ENCODE measurements around the gene EFCC1. TPM values are rescaled to one million over a fixed set of nuclear protein-coding genes. Genes with fewer than 3 reads are reported as not detected.
A peak's percentile ranks its signal among the peaks of the same experiment; 100 is the strongest.

EFCC1 gene
- total RNA-seq, 1 experiment from 2014 or later, result not detected

GRCh38 chr3:128992926-128993460, 8.1 kb upstream of the EFCC1 start:
- ChIA-PET POLR2A (ENCODE audit: low non-redundant PET) (no interaction called here), CTCF (interaction anchor here (1.8 kb wide), 1 partner anchor 23 kb away, joined by 11 read pairs; no protein-coding TSS in a partner anchor)
- no peak for DNase-seq (ENCODE audit: low spot score)
- Histone ChIP-seq H3K4me3 (ENCODE audit: low read depth, low read length, poor library complexity, severe bottlenecking) (no peak overlapping the region), H3K27me3 (replicated peaks; ENCODE audit: insufficient read depth, low read depth, low read length, poor library complexity) (no peaks in the 10 kb centered on the region), H3K27ac (ENCODE audit: low read depth, low read length, poor library complexity, severe bottlenecking) (no peak overlapping the region), H3K36me3 (ENCODE audit: insufficient read depth, low read length, poor library complexity, severe bottlenecking) (no peaks in the 10 kb centered on the region), H3K9me3 (ENCODE audit: low read depth, low read length, poor library complexity, severe bottlenecking) (no peaks in the 10 kb centered on the region), H3K4me1 (ENCODE audit: insufficient read depth, low read length, poor library complexity, severe bottlenecking) (no peaks in the 10 kb centered on the region)
- BruUV-seq (replicated peaks), result no TSS peak
- TF ChIP-seq EZH2 (IDR thresholded peaks at IDR 0.05; ENCODE audit: borderline replicate concordance, low read depth, low read length, poor library complexity, severe bottlenecking) (no peak), CTCF (conservative IDR thresholded peaks at IDR 0.05; ENCODE audit: low read depth, low read length) (no peak)
- intact Hi-C loops (cut with micrococcal nuclease; ENCODE audit: unreplicated experiment), result no loop called here

GRCh38 chr3:128993461-128994172, 7.5 kb upstream of the EFCC1 start, which contains the start of gene CFAP92:
Gene CFAP92, minus strand, starts transcription at chr3:128994076. Its CDS starts 772 bp downstream, at chr3:128993304.
- CTCF ChIA-PET, result interaction anchor here (1.1 to 1.8 kb wide), 2 partner anchors 24 to 60 kb away, joined by 3 to 11 read pairs; no protein-coding TSS in a partner anchor
- no peaks in the 10 kb centered on the region for H3K36me3 ChIP-seq (ENCODE audit: insufficient read depth, low read length, poor library complexity, severe bottlenecking)

GRCh38 chr3:128994173-128994512, 7.0 kb upstream of the EFCC1 start:
- ChIA-PET CTCF (interaction anchor here (1.1 to 1.8 kb wide), 2 partner anchors 24 to 59 kb away, joined by 3 to 11 read pairs; no protein-coding TSS in a partner anchor), POLR2A (ENCODE audit: low non-redundant PET) (no interaction called here)
- Histone ChIP-seq H3K4me1 (ENCODE audit: insufficient read depth, low read length, poor library complexity, severe bottlenecking) (peaks cover 11% of the 10 kb centered on the region), H3K36me3 (ENCODE audit: insufficient read depth, low read length, poor library complexity, severe bottlenecking) (no peaks in the 10 kb centered on the region), H3K9me3 (ENCODE audit: low read depth, low read length, poor library complexity, severe bottlenecking) (no peaks in the 10 kb centered on the region), H3K27me3 (replicated peaks; ENCODE audit: insufficient read depth, low read depth, low read length, poor library complexity) (no peaks in the 10 kb centered on the region), H3K4me3 (ENCODE audit: low read depth, low read length, poor library complexity, severe bottlenecking) (peak overlapping the region; percentile 50), H3K27ac (ENCODE audit: low read depth, low read length, poor library complexity, severe bottlenecking) (no peak overlapping the region)
- BruUV-seq (replicated peaks), result no TSS peak
- intact Hi-C loops (cut with micrococcal nuclease; ENCODE audit: unreplicated experiment), result no loop called here
- no peak for DNase-seq (ENCODE audit: low spot score)
- TF ChIP-seq EZH2 (IDR thresholded peaks at IDR 0.05; ENCODE audit: borderline replicate concordance, low read depth, low read length, poor library complexity, severe bottlenecking) (no peak), CTCF (conservative IDR thresholded peaks at IDR 0.05; ENCODE audit: low read depth, low read length) (no peak)

More at GRCh38 chr3:128993461-128994172, 7.5 kb upstream of the EFCC1 start, which contains the start of gene CFAP92:
- POLR2A ChIA-PET (ENCODE audit: low non-redundant PET), result interaction anchor here (0.5 kb wide), 1 partner anchor 71 kb away, joined by 7 read pairs; no protein-coding TSS in a partner anchor
- DNase-seq (ENCODE audit: low spot score), result peak; percentile 85
- intact Hi-C loops (cut with micrococcal nuclease; ENCODE audit: unreplicated experiment), result no loop called here
- TF ChIP-seq EZH2 (IDR thresholded peaks at IDR 0.05; ENCODE audit: borderline replicate concordance, low read depth, low read length, poor library complexity, severe bottlenecking), result no peak
- TF ChIP-seq CTCF (conservative IDR thresholded peaks at IDR 0.05; ENCODE audit: low read depth, low read length), result no peak
- peaks cover 6% of the 10 kb centered on the region for H3K4me1 ChIP-seq (ENCODE audit: insufficient read depth, low read length, poor library complexity, severe bottlenecking)
- no peak within 1 kb of the TSS for H3K27ac ChIP-seq (ENCODE audit: low read depth, low read length, poor library complexity, severe bottlenecking)
- no peaks in the 10 kb centered on the region for H3K27me3 ChIP-seq (replicated peaks; ENCODE audit: insufficient read depth, low read depth, low read length, poor library complexity)
- H3K9me3 ChIP-seq (ENCODE audit: low read depth, low read length, poor library complexity, severe bottlenecking), result no peaks in the 10 kb centered on the region
- H3K4me3 ChIP-seq (ENCODE audit: low read depth, low read length, poor library complexity, severe bottlenecking), result peak within 1 kb of the TSS; percentile 50
- no TSS peak for BruUV-seq (replicated peaks)
